NOMO-1 treated with dmso at 0.1 percent for 144 hours (cell line): ENCODE data around the gene KMT2D.
A peak's percentile ranks its signal among the peaks of the same experiment; 100 is the strongest.

ENCODE experiments used
- DNase-seq: peaks from one replicate; lab custom pipeline; 2025; ENCODE audit not compliant: unreplicated experiment; lab: John Stamatoyannopoulos, UW

Gene KMT2D

DNA sequence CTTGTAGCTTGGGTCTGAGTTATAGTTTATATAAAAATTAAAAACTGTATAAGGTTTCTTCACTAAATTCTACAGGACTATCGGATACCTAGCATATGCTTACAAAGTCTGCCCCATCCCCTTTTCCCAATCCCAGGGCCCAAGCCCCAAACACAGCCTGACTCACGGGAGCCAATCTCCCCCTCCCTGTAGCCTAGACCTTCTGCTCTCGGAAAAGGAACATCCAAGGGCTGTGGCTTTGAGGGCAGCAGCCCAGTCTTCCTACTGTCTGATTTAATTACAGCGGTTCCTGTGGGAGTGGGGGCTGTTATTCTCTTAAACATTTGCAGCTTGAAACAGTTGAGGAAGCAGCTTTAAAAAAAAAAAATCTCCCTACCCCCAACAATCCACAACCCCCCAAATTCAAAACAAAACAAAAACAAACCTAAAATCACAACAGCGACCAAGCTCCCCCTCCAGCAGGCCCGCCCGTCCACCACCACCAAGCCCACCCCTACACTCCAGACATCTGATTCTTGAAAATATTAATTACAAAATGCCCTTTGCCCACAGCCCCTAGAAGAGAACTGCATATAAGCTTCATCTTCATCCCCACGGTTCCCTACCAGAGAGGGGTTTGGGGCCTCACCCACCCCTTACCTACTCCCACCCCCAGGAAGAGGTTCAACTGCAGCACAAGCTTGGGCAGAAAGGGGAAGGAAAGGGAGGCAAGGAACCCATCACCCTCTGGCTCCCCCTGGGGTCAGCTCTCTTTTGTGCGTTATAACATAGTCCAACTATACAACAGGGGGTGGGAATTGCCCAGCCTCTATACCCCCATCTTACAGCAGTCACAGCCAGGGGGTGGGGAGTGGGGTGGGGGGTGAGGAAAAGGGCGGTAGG is 40.9 kb downstream of the KMT2D start:
- DNase-seq, result peak; percentile 66

GRCh38 chr12:49019120-49019430 is 41.5 kb downstream of the KMT2D start:
- no peak for DNase-seq

- DNase-seq, result peak; percentile 97
These were observed 42.1 kb downstream of the KMT2D start, which contains the start of gene PRKAG1 for GRCh38 chr12:49018261-49019119. PRKAG1 (minus strand) TSS chr12:49018776; CDS start chr12:49018740, 36 bp downstream.

GRCh38 chr12:49017891-49018260 is 42.7 kb downstream of the KMT2D start:
- no peak for DNase-seq

DNA sequence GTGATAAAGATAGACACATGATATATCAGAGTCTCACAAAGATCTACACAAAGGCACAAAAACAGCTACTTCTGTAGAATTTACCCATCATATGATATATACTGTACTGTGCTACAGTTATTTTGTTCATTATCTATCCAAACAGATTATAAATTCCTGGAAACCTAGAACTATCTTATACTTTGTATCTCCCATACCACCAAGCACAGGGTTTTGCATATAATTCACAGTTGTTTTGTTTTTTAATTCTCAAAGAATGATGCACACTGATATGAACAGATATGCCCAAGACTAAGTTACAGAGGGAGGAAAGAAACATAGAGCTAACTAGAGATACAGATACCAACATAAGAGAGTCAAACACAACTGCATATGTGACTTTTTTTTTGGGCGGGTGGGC is 45.4 kb downstream of the KMT2D start:
- DNase-seq, result no peak

- DNase-seq, result no peak
These were observed 46.0 kb downstream of the KMT2D start for GRCh38 chr12:49014547-49014946.

DNA sequence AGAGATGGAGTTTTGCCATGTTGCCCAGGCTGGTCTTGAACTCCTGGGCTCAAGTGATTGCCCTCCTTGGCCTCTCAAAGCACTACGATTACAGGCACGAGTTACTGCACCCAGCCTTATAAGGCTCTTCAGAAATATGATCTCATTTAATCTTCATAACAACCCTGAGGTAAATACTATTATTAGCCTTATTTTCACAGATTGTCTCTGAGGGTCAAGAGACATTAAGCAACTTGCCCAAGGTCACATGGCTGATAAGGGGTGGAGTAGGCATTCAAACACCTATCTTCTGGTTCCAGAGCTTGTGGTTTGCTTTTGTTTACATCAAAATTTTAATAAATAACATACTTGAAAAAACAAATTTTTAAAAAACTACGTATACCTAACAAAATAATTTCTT is 47.2 kb downstream of the KMT2D start:
- DNase-seq, result no peak

GRCh38 chr12:49012739-49013138 is 47.9 kb downstream of the KMT2D start:
- DNase-seq, result no peak
